Measurements from ENCODE around the gene MAGEA4.
A peak's percentile ranks its signal among the peaks of the same experiment; 100 is the strongest.

MAGEA4 gene

GRCh38 chrX:151973060-151973661 lies 60.5 kb downstream of the MAGEA4 start:
- Histone ChIP-seq H2BK15ac (ENCODE audit: low read depth, poor library complexity, severe bottlenecking) (no peak overlapping the region), H3K4ac (ENCODE audit: low read depth in 1 of 2, low read length in 2 of 2) (no peak overlapping the region), H3K18ac (ENCODE audit: low read depth in 1 of 2, low read length in 2 of 2) (no peak overlapping the region), H3K79me1 (replicated peaks; ENCODE audit: low read length, poor library complexity, severe bottlenecking) (peaks cover 1% of the 10 kb centered on the region), H2AK5ac (ENCODE audit: low read length, severe bottlenecking) (no peak overlapping the region), H3K23ac (ENCODE audit: low read length in 2 of 2) (no peak overlapping the region), H2AFZ (ENCODE audit: low read depth, low read length) (no peak overlapping the region), H3K27me3 (ENCODE audit: control insufficient read depth in 1 of 2, insufficient read depth in 1 of 2, low read length in 2 of 2) (peaks cover 0 to 30% of the 10 kb centered on the region in 2 experiments), H3K14ac (ENCODE audit: low read length in 2 of 2) (no peak overlapping the region), H3K9me3 (ENCODE audit: control insufficient read depth, low read length) (peaks cover 6% of the 10 kb centered on the region), H3K4me2 (ENCODE audit: low read length, poor library complexity, severe bottlenecking) (peak overlapping the region; percentile 79), H2BK120ac (ENCODE audit: low read depth, low read length) (no peak overlapping the region), H2BK5ac (ENCODE audit: low read depth, low read length, poor library complexity, severe bottlenecking) (no peak overlapping the region), H4K8ac (ENCODE audit: low read length) (no peak overlapping the region), H3K36me3 (ENCODE audit: control insufficient read depth in 1 of 2, insufficient read depth in 2 of 2, low read depth in 1 of 2, low read length in 2 of 2) (peaks cover 4 to 20% of the 10 kb centered on the region in 2 experiments), H2BK12ac (ENCODE audit: low read length in 2 of 2) (no peak overlapping the region), H3K4me3 (ENCODE audit: insufficient read depth in 1 of 2, low read depth in 1 of 2, low read length in 2 of 2) (peak overlapping the region in 1 of 2 experiments; percentile 81), H3K9ac (ENCODE audit: low read length) (peak overlapping the region; percentile 84), H4K91ac (ENCODE audit: low read length) (no peak overlapping the region), H3K27ac (ENCODE audit: low read length, poor library complexity, severe bottlenecking) (no peak overlapping the region), H3K4me1 (ENCODE audit: control insufficient read depth, insufficient read depth, low read depth, low read length) (peaks cover 15% of the 10 kb centered on the region)
- 50% methylated on average over 3 of the region's 4 CpGs for WGBS
- no peak for DNase-seq

GRCh38 chrX:151973851-151974335 lies 61.2 kb downstream of the MAGEA4 start:
- Histone ChIP-seq H2AK5ac (ENCODE audit: low read length, severe bottlenecking) (no peak overlapping the region), H3K23ac (ENCODE audit: low read length in 2 of 2) (no peak overlapping the region), H3K36me3 (ENCODE audit: control insufficient read depth in 1 of 2, insufficient read depth in 2 of 2, low read depth in 1 of 2, low read length in 2 of 2) (peaks cover 0 to 12% of the 10 kb centered on the region in 2 experiments), H3K18ac (ENCODE audit: low read depth in 1 of 2, low read length in 2 of 2) (no peak overlapping the region), H4K8ac (ENCODE audit: low read length) (no peak overlapping the region), H3K79me1 (replicated peaks; ENCODE audit: low read length, poor library complexity, severe bottlenecking) (peaks cover 1% of the 10 kb centered on the region), H2AFZ (ENCODE audit: low read depth, low read length) (no peak overlapping the region), H3K4me2 (ENCODE audit: low read length, poor library complexity, severe bottlenecking) (peak overlapping the region; percentile 79), H3K4me1 (ENCODE audit: control insufficient read depth, insufficient read depth, low read depth, low read length) (peaks cover 15% of the 10 kb centered on the region), H3K9me3 (ENCODE audit: control insufficient read depth, low read length) (no peaks in the 10 kb centered on the region), H3K9ac (ENCODE audit: low read length) (peak overlapping the region; percentile 84), H3K27me3 (ENCODE audit: control insufficient read depth in 1 of 2, insufficient read depth in 1 of 2, low read length in 2 of 2) (peaks cover 0 to 35% of the 10 kb centered on the region in 2 experiments), H3K4me3 (ENCODE audit: insufficient read depth in 1 of 2, low read depth in 1 of 2, low read length in 2 of 2) (peak overlapping the region; percentile 54 to 81), H3K27ac (ENCODE audit: low read length, poor library complexity, severe bottlenecking) (no peak overlapping the region), H2BK120ac (ENCODE audit: low read depth, low read length) (no peak overlapping the region), H2BK12ac (ENCODE audit: low read length in 2 of 2) (no peak overlapping the region), H3K4ac (ENCODE audit: low read depth in 1 of 2, low read length in 2 of 2) (no peak overlapping the region), H3K14ac (ENCODE audit: low read length in 2 of 2) (no peak overlapping the region), H2BK5ac (ENCODE audit: low read depth, low read length, poor library complexity, severe bottlenecking) (no peak overlapping the region), H4K91ac (ENCODE audit: low read length) (no peak overlapping the region), H2BK15ac (ENCODE audit: low read depth, poor library complexity, severe bottlenecking) (no peak overlapping the region)
- DNase-seq = peak; percentile 1
- WGBS = 26% methylated on average over 7 of the region's 21 CpGs
